ENCODE data around the gene SCAMP5.

The SCAMP5 gene

DNA sequence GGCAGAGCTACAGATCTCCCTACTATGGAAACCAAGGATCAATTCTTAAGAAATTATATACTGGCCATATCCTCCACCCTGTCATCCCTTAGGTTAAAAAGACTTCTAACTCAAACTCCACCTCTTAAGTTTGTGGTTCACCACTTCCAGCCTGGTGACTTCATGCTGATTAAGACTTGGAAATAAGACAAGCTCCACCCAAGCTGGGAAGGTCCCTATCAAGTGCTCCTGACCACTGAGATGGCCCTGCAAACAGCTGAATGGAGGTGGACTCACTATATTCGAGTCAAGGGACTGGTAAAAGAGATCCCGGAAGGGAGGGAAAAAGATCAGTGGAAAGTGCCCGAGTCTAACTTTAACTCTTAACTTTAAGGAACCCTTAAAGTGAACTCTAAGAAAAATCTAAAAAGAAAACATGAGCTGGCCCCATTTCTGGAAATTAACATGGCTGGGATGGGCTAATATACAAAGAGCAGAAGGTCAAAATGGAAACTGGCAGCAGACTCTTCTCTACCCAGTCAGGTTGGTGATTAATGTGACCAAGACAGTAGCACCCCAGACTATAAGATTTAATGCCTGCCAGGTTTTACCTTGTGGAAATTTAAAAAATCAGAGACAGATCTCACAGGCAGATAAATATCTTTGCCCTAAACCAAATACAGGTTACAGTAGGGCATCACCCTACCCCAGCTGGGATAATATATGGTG lies 71.9 kb downstream of the SCAMP5 start:
- Histone ChIP-seq H3K9me3 (ENCODE audit: control insufficient read depth, low read length) (no peaks in the 10 kb centered on the region), H3K4me3 (ENCODE audit: low read length) (no peak overlapping the region), H3K36me3 (ENCODE audit: control insufficient read depth, insufficient read depth, low read length) (no peaks in the 10 kb centered on the region), H3K9ac (ENCODE audit: low read length) (no peak overlapping the region), H3K4me1 (ENCODE audit: control insufficient read depth, insufficient read depth, low read length) (no peaks in the 10 kb centered on the region), H3K27me3 (ENCODE audit: control insufficient read depth, insufficient read depth, low read length) (peaks cover 3% of the 10 kb centered on the region)

DNA sequence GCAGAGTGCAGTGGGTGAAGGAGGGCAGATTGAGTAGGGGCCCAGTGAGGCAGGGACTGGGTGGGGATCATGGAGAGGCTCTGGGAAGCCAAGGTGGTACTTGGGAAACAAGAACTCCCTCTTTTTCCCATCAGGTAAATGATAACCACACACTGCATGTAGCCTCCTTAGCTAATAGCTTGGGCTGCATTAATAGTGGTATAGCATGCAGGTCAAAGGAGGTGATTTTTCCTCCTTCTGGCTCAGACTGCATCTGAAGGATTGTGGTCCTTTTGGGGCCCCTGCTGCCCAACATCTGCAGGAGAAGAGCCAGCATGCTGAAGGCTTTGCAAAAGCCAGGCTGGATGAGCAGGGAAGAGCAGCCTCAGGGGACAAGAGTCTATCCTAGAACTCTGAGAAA lies 73.4 kb downstream of the SCAMP5 start:
- Histone ChIP-seq H3K4me1 (ENCODE audit: control insufficient read depth, insufficient read depth, low read length) (no peaks in the 10 kb centered on the region), H3K36me3 (ENCODE audit: control insufficient read depth, insufficient read depth, low read length) (no peaks in the 10 kb centered on the region), H3K27me3 (ENCODE audit: control insufficient read depth, insufficient read depth, low read length) (peaks cover 3% of the 10 kb centered on the region), H3K9ac (ENCODE audit: low read length) (no peak overlapping the region), H3K4me3 (ENCODE audit: low read length) (no peak overlapping the region), H3K9me3 (ENCODE audit: control insufficient read depth, low read length) (no peaks in the 10 kb centered on the region)

DNA sequence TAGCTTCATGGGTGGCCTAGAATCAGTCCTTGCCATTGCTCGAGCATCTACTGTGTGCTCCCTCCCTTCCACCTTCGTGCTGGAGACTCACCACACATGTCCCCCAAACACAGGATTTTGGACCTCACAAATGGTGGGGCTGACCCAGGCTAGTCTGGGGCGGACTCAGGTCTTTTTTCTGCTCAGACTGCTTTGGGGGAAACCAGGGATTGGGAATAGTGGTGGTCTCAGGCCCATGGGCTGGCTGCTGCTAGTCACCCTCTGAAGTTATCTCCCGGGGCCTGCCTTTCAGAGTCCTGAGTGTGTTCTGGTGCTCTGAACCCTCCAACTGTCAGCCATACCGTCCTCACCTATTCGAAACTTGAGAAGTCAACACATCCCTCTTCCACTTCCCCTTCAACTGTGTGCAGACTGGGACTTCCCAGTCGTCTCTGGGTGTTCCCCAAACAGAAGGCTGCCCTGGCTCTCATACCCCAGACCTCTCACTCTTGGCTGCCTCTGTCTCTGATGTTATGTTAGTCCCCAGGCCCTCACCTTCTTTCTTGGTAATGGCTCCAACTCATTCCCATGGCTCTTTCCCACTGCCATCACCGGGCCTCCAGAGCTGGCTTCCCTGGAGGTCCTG lies 74.0 kb downstream of the SCAMP5 start:
- Histone ChIP-seq H3K36me3 (ENCODE audit: control insufficient read depth, insufficient read depth, low read length) (no peaks in the 10 kb centered on the region), H3K9ac (ENCODE audit: low read length) (no peak overlapping the region), H3K9me3 (ENCODE audit: control insufficient read depth, low read length) (no peaks in the 10 kb centered on the region), H3K27me3 (ENCODE audit: control insufficient read depth, insufficient read depth, low read length) (peaks cover 3% of the 10 kb centered on the region), H3K4me3 (ENCODE audit: low read length) (no peak overlapping the region), H3K4me1 (ENCODE audit: control insufficient read depth, insufficient read depth, low read length) (no peaks in the 10 kb centered on the region)

DNA sequence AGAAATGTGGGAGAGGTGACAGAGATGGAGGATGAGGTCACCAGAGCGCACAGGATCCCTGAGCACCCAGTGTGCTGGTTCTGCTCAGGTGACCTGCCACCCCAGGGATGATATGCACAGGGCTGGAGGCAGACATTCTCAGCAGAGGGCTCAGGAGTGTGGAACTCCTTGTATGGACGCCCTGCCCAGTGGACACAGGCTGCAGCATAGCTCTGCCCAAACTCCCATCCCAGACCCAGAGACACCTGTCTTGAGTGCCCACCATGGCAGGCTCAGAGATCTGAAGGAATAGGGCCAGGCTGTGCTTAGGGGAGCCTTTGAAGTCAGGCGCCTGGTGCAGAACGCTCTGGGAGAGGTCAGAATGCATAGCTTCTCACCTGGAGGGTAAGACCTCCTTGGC lies 75.3 kb downstream of the SCAMP5 start:
- H3K9me3 ChIP-seq (ENCODE audit: control insufficient read depth, low read length) = no peaks in the 10 kb centered on the region
- H3K4me3 ChIP-seq (ENCODE audit: low read length) = no peak overlapping the region
- H3K9ac ChIP-seq (ENCODE audit: low read length) = no peak overlapping the region
- H3K36me3 ChIP-seq (ENCODE audit: control insufficient read depth, insufficient read depth, low read length) = no peaks in the 10 kb centered on the region
- H3K27me3 ChIP-seq (ENCODE audit: control insufficient read depth, insufficient read depth, low read length) = peaks cover 3% of the 10 kb centered on the region
- H3K4me1 ChIP-seq (ENCODE audit: control insufficient read depth, insufficient read depth, low read length) = no peaks in the 10 kb centered on the region
